HCT116 (cell line): ENCODE results near the gene PLA2G4B. TPM values are rescaled to one million over a fixed set of nuclear protein-coding genes. Genes with fewer than 3 reads are reported as not detected.

Experiments
- ATAC-seq: fragments of 200-7000 bp; cut with Tn5 transposase; 2 replicates; pipeline ENCODE4 v1.9.1; 2020; ENCODE audit warnings: mild to moderate bottlenecking, moderate library complexity
- BruUV-seq: library from RNA; stranded (reverse); fragments of 400-500 nt; replicated peaks from 2 replicates; lab custom pipeline; 2021; lab: Mats Ljungman, UMichigan
- CTCF ChIA-PET: fragments of 300-600 bp; sonication (Branson Sonifier 250); formaldehyde crosslinking; loops from one replicate; lab custom pipeline; 2021; ENCODE audit warnings: antibody characterized with exemption; lab: Charles Lee
- POLR2A ChIA-PET: fragments of 300-600, 350-600 bp; sonication (Branson Sonifier 250); formaldehyde crosslinking; loops from one replicate; lab custom pipeline; 2021; ENCODE audit warnings: antibody characterized with exemption; lab: Charles Lee
- RAD21 ChIA-PET, 2 experiments: fragments of 300-600 bp; sonication (Branson Sonifier 250); formaldehyde crosslinking; loops; one replicate each; lab custom pipeline; 2023; ENCODE audit warnings: low total read pairs in 2 of 2; ENCODE audit not compliant: uncharacterized antibody in 2 of 2, unreplicated experiment in 2 of 2, low non-redundant PET in 1 of 2; lab: Charles Lee
- DNase-seq: peaks from one replicate; pipeline ENCODE4 v3.0.0-alpha.2; 2010; ENCODE audit warnings: low read depth, low spot score
- H2AFZ ChIP-seq: fragments of 200-600 bp; shearing (Covaris generic), sonication (generic); 2 replicates; pipeline ENCODE4 v1.6.1; 2017; ENCODE audit warnings: low read depth, mixed run types, mixed read lengths, antibody characterized with exemption, low read length; ENCODE audit not compliant: poor library complexity, severe bottlenecking
- H3K27ac ChIP-seq: 2 replicates; pipeline ENCODE4 v1.5.1; 2012; ENCODE audit warnings: low read depth, low read length
- H3K27me3 ChIP-seq: fragments of 200-600 bp; sonication (generic); 2 replicates; pipeline ENCODE4 v1.6.1; 2016; ENCODE audit warnings: mixed run types, low read length, mixed read lengths; ENCODE audit not compliant: insufficient read depth
- H3K36me3 ChIP-seq, 2 experiments: fragments of 200-500 bp in 1 of 2; fragments of 200-600 bp in 1 of 2; sonication (Bioruptor generic) in 1 of 2; sonication (generic) in 1 of 2; 2 replicates each; pipeline versions ENCODE4 v1.5.1 to v1.6.1; 2014 to 2016; ENCODE audit warnings: low read length in 2 of 2, inconsistent platforms in 1 of 2, mixed read lengths in 1 of 2, mixed run types in 1 of 2; ENCODE audit not compliant: insufficient read depth in 2 of 2, control insufficient read depth in 1 of 2
- H3K4me1 ChIP-seq, 2 experiments: fragments of 200-600 bp in 1 of 2; sonication (generic) in 1 of 2; 2 replicates each; pipeline versions ENCODE4 v1.5.1 to v1.6.1; 2012 to 2017; ENCODE audit warnings: low read length in 2 of 2, inconsistent platforms in 1 of 2, mild to moderate bottlenecking in 1 of 2, mixed read lengths in 1 of 2, mixed run types in 1 of 2, moderate library complexity in 1 of 2; ENCODE audit not compliant: insufficient read depth in 2 of 2, control insufficient read depth in 1 of 2
- H3K4me2 ChIP-seq: fragments of 200-600 bp; sonication (generic); 2 replicates; pipeline ENCODE4 v1.6.1; 2017; ENCODE audit warnings: mixed run types, low read length, mixed read lengths
- H3K4me3 ChIP-seq, 2 experiments: fragments of 200-600 bp in 1 of 2; sonication (generic) in 1 of 2; replicated peaks in 1 of 2; 2 replicates each; pipeline ENCODE4 v1.5.1; 2011 to 2016; ENCODE audit warnings: low read length in 2 of 2, control low read depth in 1 of 2, low read depth in 1 of 2, mild to moderate bottlenecking in 1 of 2, mixed read lengths in 1 of 2, mixed run types in 1 of 2
- H3K79me2 ChIP-seq: fragments of 200-600 bp; sonication (generic); 2 replicates; pipeline ENCODE4 v1.6.1; 2017; ENCODE audit warnings: mild to moderate bottlenecking, mixed run types, low read length, moderate library complexity, mixed read lengths; ENCODE audit not compliant: insufficient read depth
- H3K9ac ChIP-seq: fragments of 200-600 bp; sonication (generic); 2 replicates; pipeline ENCODE4 v1.6.1; 2016; ENCODE audit warnings: low read length, mixed read lengths
- H3K9me2 ChIP-seq: fragments of 200-600 bp; sonication (generic), shearing (Covaris generic); 2 replicates; pipeline ENCODE4 v1.6.1; 2017; ENCODE audit warnings: mixed run types, mild to moderate bottlenecking, moderate library complexity; ENCODE audit not compliant: insufficient read depth
- H3K9me3 ChIP-seq, 2 experiments: fragments of 200-500 bp in 1 of 2; fragments of 200-600 bp in 1 of 2; sonication (Bioruptor generic) in 1 of 2; sonication (generic) in 1 of 2; 2 replicates each; pipeline ENCODE4 v1.6.1; 2014 to 2017; ENCODE audit warnings: low read length in 2 of 2, mixed read lengths in 2 of 2, inconsistent platforms in 1 of 2, low read depth in 1 of 2, mild to moderate bottlenecking in 1 of 2, mixed run types in 1 of 2, moderate library complexity in 1 of 2; ENCODE audit not compliant: control insufficient read depth in 1 of 2, insufficient read depth in 1 of 2
- H4K20me1 ChIP-seq: fragments of 200-600 bp; sonication (generic), shearing (Covaris generic); 2 replicates; pipeline ENCODE4 v1.6.1; 2017; ENCODE audit warnings: mixed run types, mild to moderate bottlenecking, moderate library complexity; ENCODE audit not compliant: insufficient read depth
- CBX3 ChIP-seq: IDR thresholded peaks from 2 replicates; pipeline ENCODE4 v1.6.1; 2012; ENCODE audit warnings: low read depth
- EGR1 ChIP-seq: IDR thresholded peaks from 2 replicates; pipeline ENCODE4 v1.6.1; 2012; ENCODE audit warnings: low read depth
- EZH2 ChIP-seq: fragments of 200-600 bp; sonication (generic); IDR thresholded peaks from 2 replicates; pipeline ENCODE4 v1.6.1; 2017; ENCODE audit warnings: antibody characterized with exemption, mixed run types
- EZH2phosphoT487 ChIP-seq: fragments of 200-600 bp; IDR thresholded peaks from 2 replicates; pipeline ENCODE4 v1.6.1; 2018; ENCODE audit warnings: antibody characterized with exemption, borderline replicate concordance
- FOSL1 ChIP-seq: IDR thresholded peaks from 2 replicates; pipeline ENCODE4 v1.6.1; 2012; ENCODE audit warnings: low read depth
- JUND ChIP-seq: IDR thresholded peaks from 2 replicates; pipeline ENCODE4 v1.6.1; 2012
- POLR2A ChIP-seq: IDR thresholded peaks from 2 replicates; pipeline ENCODE4 v1.7.0; 2011; ENCODE audit warnings: borderline replicate concordance; ENCODE audit not compliant: insufficient read depth, insufficient read length; ENCODE audit errors: extremely low read depth
- RAD21 ChIP-seq: IDR thresholded peaks from 2 replicates; pipeline ENCODE4 v1.6.1; 2012; ENCODE audit warnings: low read depth, mild to moderate bottlenecking
- SRF ChIP-seq: IDR thresholded peaks from 2 replicates; pipeline ENCODE4 v1.6.1; 2012; ENCODE audit warnings: low read depth
- TCF7L2 ChIP-seq: IDR thresholded peaks from 2 replicates; pipeline ENCODE4 v1.7.0; 2011; ENCODE audit warnings: borderline replicate concordance, inconsistent platforms; ENCODE audit not compliant: insufficient read depth, insufficient read length; ENCODE audit errors: extremely low read depth
- ZNF274 ChIP-seq: fragments of 200-500 bp; sonication (Bioruptor generic); IDR thresholded peaks from 2 replicates; pipeline ENCODE4 v1.6.1; 2014; ENCODE audit warnings: mild to moderate bottlenecking, low read depth, low read length, inconsistent platforms
- intact Hi-C: fragments of 100-400 bp; cut with micrococcal nuclease; formaldehyde crosslinking; loops from 2 replicates; pipeline ENCODE4 v1.10.0; 2022
- total RNA-seq: library from RNA; stranded (reverse); gene quantifications from one replicate; pipeline ENCODE4 v1.2.1, GENCODE V29; 2021; ENCODE audit not compliant: unreplicated experiment
- TF ChIP-seq, protein P1 (sequence below): IDR thresholded peaks from 2 replicates; pipeline ENCODE4 v1.6.1; 2012
- TF ChIP-seq, protein P2 (sequence below): IDR thresholded peaks from 2 replicates; pipeline ENCODE4 v1.6.1; 2012
- TF ChIP-seq, protein P3 (sequence below), 3 experiments: fragments of 200-600 bp in 1 of 3; sonication (generic) in 1 of 3; IDR thresholded peaks in 2 of 3; conservative IDR thresholded peaks in 1 of 3; 2 replicates each; pipeline ENCODE4 v1.5.1; 2012 to 2017; ENCODE audit warnings: low read depth in 2 of 3, low read length in 2 of 3, antibody characterized with exemption in 1 of 3, borderline replicate concordance in 1 of 3, control low read depth in 1 of 3, mild to moderate bottlenecking in 1 of 3, mixed read lengths in 1 of 3, mixed run types in 1 of 3, moderate library complexity in 1 of 3; ENCODE audit not compliant: insufficient read depth in 1 of 3
- TF ChIP-seq, protein P4 (sequence below): IDR thresholded peaks from 2 replicates; pipeline ENCODE4 v1.6.1; 2012; ENCODE audit warnings: low read depth

PLA2G4B gene
- total RNA-seq, 1 experiment from 2014 or later, result 4.7 TPM

DNA sequence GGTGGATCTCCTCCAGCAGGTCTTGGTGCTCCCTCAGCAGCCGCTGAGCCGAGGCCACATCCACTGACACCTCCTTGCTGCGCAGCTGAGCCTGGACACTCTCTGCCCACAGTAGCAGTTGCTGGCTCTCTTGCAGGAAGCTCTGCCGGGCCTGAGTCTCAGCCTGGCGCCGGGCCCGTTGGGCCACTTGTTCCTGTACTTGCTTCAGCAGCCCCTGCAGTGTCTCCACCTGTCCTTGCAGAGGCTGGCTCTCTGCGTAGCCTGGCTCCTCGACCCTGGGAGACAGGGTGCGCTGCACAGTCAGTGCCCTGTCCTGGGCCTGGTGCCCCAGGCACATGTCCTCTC lies 39.7 kb downstream of the PLA2G4B start:
- Histone ChIP-seq H2AFZ (no peak overlapping the region), H3K9ac (no peak overlapping the region), H3K4me2 (no peak overlapping the region), H3K9me3 (no peaks in the 10 kb centered on the region), H3K4me1 (no peaks in the 10 kb centered on the region), H4K20me1 (no peaks in the 10 kb centered on the region), H3K9me2 (no peaks in the 10 kb centered on the region), H3K36me3 (no peaks in the 10 kb centered on the region), H3K27me3 (no peaks in the 10 kb centered on the region), H3K27ac (no peak overlapping the region), H3K79me2 (no peaks in the 10 kb centered on the region), H3K4me3 (no peak overlapping the region)
- DNase-seq, result no peak
- BruUV-seq, result no TSS peak
- CTCF ChIA-PET, result no interaction called here
- TF ChIP-seq JUND (no peak), TCF7L2 (no peak), ZNF274 (no peak), RAD21 (no peak), CBX3 (no peak), POLR2A (no peak)
- TF ChIP-seq, protein P1, sequence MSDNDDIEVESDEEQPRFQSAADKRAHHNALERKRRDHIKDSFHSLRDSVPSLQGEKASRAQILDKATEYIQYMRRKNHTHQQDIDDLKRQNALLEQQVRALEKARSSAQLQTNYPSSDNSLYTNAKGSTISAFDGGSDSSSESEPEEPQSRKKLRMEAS, result no peak
- TF ChIP-seq, protein P2, sequence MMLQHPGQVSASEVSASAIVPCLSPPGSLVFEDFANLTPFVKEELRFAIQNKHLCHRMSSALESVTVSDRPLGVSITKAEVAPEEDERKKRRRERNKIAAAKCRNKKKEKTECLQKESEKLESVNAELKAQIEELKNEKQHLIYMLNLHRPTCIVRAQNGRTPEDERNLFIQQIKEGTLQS, result no peak
- intact Hi-C loops, result no loop called here
- ATAC-seq, result no peak
- POLR2A ChIA-PET, result no interaction called here
- RAD21 ChIA-PET, result no interaction called here

DNA sequence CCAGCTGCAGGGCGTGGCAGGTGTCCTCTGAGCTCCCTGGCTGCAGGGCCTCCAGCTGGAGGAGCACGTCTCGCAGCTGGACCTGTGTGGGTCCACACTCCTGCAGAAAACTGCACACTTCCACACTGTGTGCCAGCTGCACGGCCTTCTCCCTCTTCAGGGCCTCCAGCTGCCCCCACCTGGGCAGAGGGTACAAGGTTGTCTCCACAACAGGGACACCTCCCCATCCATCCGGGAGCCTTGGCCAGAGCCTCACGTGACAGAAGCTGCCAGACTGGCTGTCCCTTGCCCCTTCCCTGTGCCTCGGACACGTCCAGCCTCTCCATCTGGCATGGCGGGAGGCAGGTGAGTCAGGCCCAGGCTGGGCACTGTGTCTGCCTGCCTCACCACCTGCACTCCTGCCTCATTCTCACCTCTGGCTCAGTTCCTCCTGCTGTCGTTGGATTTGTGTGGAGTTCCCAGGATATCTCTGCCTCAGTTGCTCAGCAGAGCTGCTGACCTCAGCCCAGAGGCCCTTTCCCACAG lies 40.7 kb downstream of the PLA2G4B start:
- Histone ChIP-seq H4K20me1 (no peaks in the 10 kb centered on the region), H3K4me2 (no peak overlapping the region), H3K9me3 (no peaks in the 10 kb centered on the region), H3K36me3 (no peaks in the 10 kb centered on the region), H3K9ac (no peak overlapping the region), H3K79me2 (no peaks in the 10 kb centered on the region), H3K9me2 (no peaks in the 10 kb centered on the region), H2AFZ (no peak overlapping the region), H3K4me1 (no peaks in the 10 kb centered on the region), H3K27me3 (no peaks in the 10 kb centered on the region), H3K27ac (no peak overlapping the region), H3K4me3 (no peak overlapping the region)
- intact Hi-C loops, result no loop called here
- POLR2A ChIA-PET, result no interaction called here
- RAD21 ChIA-PET, result no interaction called here
- ATAC-seq (no peak), DNase-seq (no peak)
- TF ChIP-seq RAD21 (no peak), FOSL1 (no peak), EZH2phosphoT487 (no peak), EGR1 (no peak), SRF (no peak), EZH2 (no peak)
- TF ChIP-seq, protein P2, result no peak
- TF ChIP-seq, protein P3, sequence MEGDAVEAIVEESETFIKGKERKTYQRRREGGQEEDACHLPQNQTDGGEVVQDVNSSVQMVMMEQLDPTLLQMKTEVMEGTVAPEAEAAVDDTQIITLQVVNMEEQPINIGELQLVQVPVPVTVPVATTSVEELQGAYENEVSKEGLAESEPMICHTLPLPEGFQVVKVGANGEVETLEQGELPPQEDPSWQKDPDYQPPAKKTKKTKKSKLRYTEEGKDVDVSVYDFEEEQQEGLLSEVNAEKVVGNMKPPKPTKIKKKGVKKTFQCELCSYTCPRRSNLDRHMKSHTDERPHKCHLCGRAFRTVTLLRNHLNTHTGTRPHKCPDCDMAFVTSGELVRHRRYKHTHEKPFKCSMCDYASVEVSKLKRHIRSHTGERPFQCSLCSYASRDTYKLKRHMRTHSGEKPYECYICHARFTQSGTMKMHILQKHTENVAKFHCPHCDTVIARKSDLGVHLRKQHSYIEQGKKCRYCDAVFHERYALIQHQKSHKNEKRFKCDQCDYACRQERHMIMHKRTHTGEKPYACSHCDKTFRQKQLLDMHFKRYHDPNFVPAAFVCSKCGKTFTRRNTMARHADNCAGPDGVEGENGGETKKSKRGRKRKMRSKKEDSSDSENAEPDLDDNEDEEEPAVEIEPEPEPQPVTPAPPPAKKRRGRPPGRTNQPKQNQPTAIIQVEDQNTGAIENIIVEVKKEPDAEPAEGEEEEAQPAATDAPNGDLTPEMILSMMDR (IDR thresholded peaks at IDR 0.05 in 2 of 3, conservative IDR thresholded peaks at IDR 0.05 in 1 of 3; ENCODE audit: borderline replicate concordance in 1 of 3, insufficient read depth in 1 of 3, low read depth in 2 of 3, low read length in 2 of 3), result no peak
- TF ChIP-seq, protein P4, sequence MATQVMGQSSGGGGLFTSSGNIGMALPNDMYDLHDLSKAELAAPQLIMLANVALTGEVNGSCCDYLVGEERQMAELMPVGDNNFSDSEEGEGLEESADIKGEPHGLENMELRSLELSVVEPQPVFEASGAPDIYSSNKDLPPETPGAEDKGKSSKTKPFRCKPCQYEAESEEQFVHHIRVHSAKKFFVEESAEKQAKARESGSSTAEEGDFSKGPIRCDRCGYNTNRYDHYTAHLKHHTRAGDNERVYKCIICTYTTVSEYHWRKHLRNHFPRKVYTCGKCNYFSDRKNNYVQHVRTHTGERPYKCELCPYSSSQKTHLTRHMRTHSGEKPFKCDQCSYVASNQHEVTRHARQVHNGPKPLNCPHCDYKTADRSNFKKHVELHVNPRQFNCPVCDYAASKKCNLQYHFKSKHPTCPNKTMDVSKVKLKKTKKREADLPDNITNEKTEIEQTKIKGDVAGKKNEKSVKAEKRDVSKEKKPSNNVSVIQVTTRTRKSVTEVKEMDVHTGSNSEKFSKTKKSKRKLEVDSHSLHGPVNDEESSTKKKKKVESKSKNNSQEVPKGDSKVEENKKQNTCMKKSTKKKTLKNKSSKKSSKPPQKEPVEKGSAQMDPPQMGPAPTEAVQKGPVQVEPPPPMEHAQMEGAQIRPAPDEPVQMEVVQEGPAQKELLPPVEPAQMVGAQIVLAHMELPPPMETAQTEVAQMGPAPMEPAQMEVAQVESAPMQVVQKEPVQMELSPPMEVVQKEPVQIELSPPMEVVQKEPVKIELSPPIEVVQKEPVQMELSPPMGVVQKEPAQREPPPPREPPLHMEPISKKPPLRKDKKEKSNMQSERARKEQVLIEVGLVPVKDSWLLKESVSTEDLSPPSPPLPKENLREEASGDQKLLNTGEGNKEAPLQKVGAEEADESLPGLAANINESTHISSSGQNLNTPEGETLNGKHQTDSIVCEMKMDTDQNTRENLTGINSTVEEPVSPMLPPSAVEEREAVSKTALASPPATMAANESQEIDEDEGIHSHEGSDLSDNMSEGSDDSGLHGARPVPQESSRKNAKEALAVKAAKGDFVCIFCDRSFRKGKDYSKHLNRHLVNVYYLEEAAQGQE, result no peak
- BruUV-seq, result no TSS peak
- CTCF ChIA-PET, result no interaction called here
